SH-SY5Y (cell line): Measurements from ENCODE around the gene ZER1.

Experiments used
- GATA2 ChIP-seq: IDR thresholded peaks from 2 replicates; pipeline ENCODE4 v1.6.1; 2011; ENCODE audit warnings: mild to moderate bottlenecking, low read depth, low read length
- GATA3 ChIP-seq: IDR thresholded peaks from 2 replicates; pipeline ENCODE4 v1.6.1; 2011; ENCODE audit warnings: low read depth, mild to moderate bottlenecking, low read length, moderate library complexity

Gene ZER1

GRCh38 chr9:128716581-128717254, 55.0 kb downstream of the ZER1 start:
- TF ChIP-seq GATA2: no peak
- no peak for TF ChIP-seq GATA3

- TF ChIP-seq GATA3: no peak
- TF ChIP-seq GATA2: no peak
Observed at GRCh38 chr9:128715436-128715750, 56.3 kb downstream of the ZER1 start.

- TF ChIP-seq GATA2 (no peak), GATA3 (no peak)
Observed at GRCh38 chr9:128714586-128715435, 56.9 kb downstream of the ZER1 start.

GRCh38 chr9:128713941-128714573, 57.7 kb downstream of the ZER1 start:
- TF ChIP-seq GATA2 (no peak), GATA3 (no peak)

- TF ChIP-seq GATA3 (no peak), GATA2 (no peak)
Observed at GRCh38 chr9:128713411-128713780, 58.3 kb downstream of the ZER1 start.

GRCh38 chr9:128712451-128713410, 59.0 kb downstream of the ZER1 start:
- TF ChIP-seq GATA3: no peak
- TF ChIP-seq GATA2: no peak

GRCh38 chr9:128707446-128707845, 64.3 kb downstream of the ZER1 start:
- TF ChIP-seq GATA2 (no peak), GATA3 (no peak)

GRCh38 chr9:128706671-128707381, 64.9 kb downstream of the ZER1 start:
- TF ChIP-seq GATA2 (no peak), GATA3 (no peak)

- TF ChIP-seq GATA3 (no peak), GATA2 (no peak)
Observed at GRCh38 chr9:128706045-128706444, 65.7 kb downstream of the ZER1 start.

GRCh38 chr9:128705051-128705965, 66.4 kb downstream of the ZER1 start:
- TF ChIP-seq GATA3: no peak
- no peak for TF ChIP-seq GATA2

GRCh38 chr9:128704356-128704670, 67.4 kb downstream of the ZER1 start:
- TF ChIP-seq GATA2: no peak
- TF ChIP-seq GATA3: no peak

GRCh38 chr9:128703616-128704355, 67.9 kb downstream of the ZER1 start:
- TF ChIP-seq GATA3 (no peak), GATA2 (no peak)
